Panc1 (cell line): ENCODE data around the gene CA9. TPM values are rescaled to one million over a fixed set of nuclear protein-coding genes. Genes with fewer than 3 reads are reported as not detected.

Experiments
- ATAC-seq: fragments of 200-7000 bp; cut with Tn5 transposase; 2 replicates; pipeline ENCODE4 v1.9.1; 2020; ENCODE audit warnings: mild to moderate bottlenecking, moderate library complexity
- BruUV-seq: library from RNA; stranded (reverse); fragments of 400-500 nt; replicated peaks from 2 replicates; lab custom pipeline; 2021; lab: Mats Ljungman, UMichigan
- CTCF ChIA-PET: fragments of 300-600 bp; sonication (Branson Sonifier 250); formaldehyde crosslinking; loops from one replicate; lab custom pipeline; 2022; ENCODE audit warnings: antibody characterized with exemption; lab: Charles Lee
- POLR2A ChIA-PET: fragments of 300-600 bp; sonication (Branson Sonifier 250); formaldehyde crosslinking; loops from one replicate; lab custom pipeline; 2022; ENCODE audit warnings: antibody characterized with exemption; lab: Charles Lee
- DNase-seq: peaks from one replicate; pipeline ENCODE4 v3.0.0-alpha.2; 2010; ENCODE audit warnings: low read depth, low spot score
- H3K27ac ChIP-seq: 2 replicates; pipeline ENCODE4 v1.5.1; 2011; ENCODE audit warnings: mild to moderate bottlenecking, low read length, inconsistent platforms
- H3K27me3 ChIP-seq: fragments of 200-500 bp; sonication (Bioruptor generic); 2 replicates; pipeline ENCODE4 v1.6.0; 2014; ENCODE audit warnings: low read length, inconsistent platforms; ENCODE audit not compliant: control insufficient read depth, insufficient read depth
- H3K36me3 ChIP-seq: fragments of 200-500 bp; sonication (Bioruptor generic); 2 replicates; pipeline ENCODE4 v1.5.1; 2014; ENCODE audit warnings: inconsistent platforms, mild to moderate bottlenecking, low read length, moderate library complexity; ENCODE audit not compliant: control insufficient read depth, insufficient read depth
- H3K4me1 ChIP-seq: 2 replicates; pipeline ENCODE4 v1.5.1; 2011; ENCODE audit warnings: inconsistent platforms, mild to moderate bottlenecking, low read length, moderate library complexity; ENCODE audit not compliant: control insufficient read depth, insufficient read depth
- H3K4me3 ChIP-seq, 2 experiments: 2 replicates each; pipeline ENCODE4 v1.5.1; 2011 to 2012; ENCODE audit warnings: low read depth in 2 of 2, low read length in 2 of 2, mild to moderate bottlenecking in 2 of 2, inconsistent platforms in 1 of 2, moderate library complexity in 1 of 2
- H3K9me3 ChIP-seq: fragments of 200-500 bp; sonication (Bioruptor generic); 2 replicates; pipeline ENCODE4 v1.5.1; 2014; ENCODE audit warnings: low read depth, mild to moderate bottlenecking, inconsistent platforms, low read length, moderate library complexity; ENCODE audit not compliant: control insufficient read depth, insufficient read depth
- POLR2AphosphoS5 ChIP-seq: IDR thresholded peaks from 2 replicates; pipeline ENCODE4 v1.6.1; 2012; ENCODE audit warnings: mild to moderate bottlenecking, low read depth, low read length, moderate library complexity
- SIN3A ChIP-seq: IDR thresholded peaks from 2 replicates; pipeline ENCODE4 v1.6.1; 2012; ENCODE audit warnings: low read depth, mild to moderate bottlenecking, low read length, moderate library complexity, borderline replicate concordance; ENCODE audit not compliant: insufficient read depth
- TCF7L2 ChIP-seq: IDR thresholded peaks from 2 replicates; pipeline ENCODE4 v1.6.1; 2011; ENCODE audit warnings: mild to moderate bottlenecking, low read depth, low read length, inconsistent platforms
- in situ Hi-C: cut with HindIII; loops from 2 replicates; pipeline ENCODE4 v1.10.0; 2016; ENCODE audit warnings: low sequenced_read_pairs, low pct_unique_long_range_greater_than_20kb
- intact Hi-C: fragments of 100-400 bp; cut with micrococcal nuclease; formaldehyde crosslinking; loops from one replicate; pipeline ENCODE4 v1.10.0; 2022; ENCODE audit not compliant: unreplicated experiment
- total RNA-seq: library from RNA; stranded (reverse); gene quantifications from one replicate; pipeline ENCODE4 v1.2.1, GENCODE V29; 2021; ENCODE audit not compliant: unreplicated experiment
- TF ChIP-seq, protein P1 (sequence below), 2 experiments: IDR thresholded peaks; 2 replicates each; pipeline ENCODE4 v1.6.1; 2011 to 2012; ENCODE audit warnings: low read depth in 2 of 2, control low read depth in 1 of 2, low read length in 1 of 2, mild to moderate bottlenecking in 1 of 2, moderate library complexity in 1 of 2; ENCODE audit not compliant: insufficient read depth in 1 of 2
- TF ChIP-seq, protein P2 (sequence below): fragments of 450-650 bp; IDR thresholded peaks from 2 replicates; pipeline ENCODE4 v1.5.1; 2017; ENCODE audit warnings: mild to moderate bottlenecking

CA9 gene
- total RNA-seq, 1 experiment from 2014 or later, result 0.31 TPM

DNA sequence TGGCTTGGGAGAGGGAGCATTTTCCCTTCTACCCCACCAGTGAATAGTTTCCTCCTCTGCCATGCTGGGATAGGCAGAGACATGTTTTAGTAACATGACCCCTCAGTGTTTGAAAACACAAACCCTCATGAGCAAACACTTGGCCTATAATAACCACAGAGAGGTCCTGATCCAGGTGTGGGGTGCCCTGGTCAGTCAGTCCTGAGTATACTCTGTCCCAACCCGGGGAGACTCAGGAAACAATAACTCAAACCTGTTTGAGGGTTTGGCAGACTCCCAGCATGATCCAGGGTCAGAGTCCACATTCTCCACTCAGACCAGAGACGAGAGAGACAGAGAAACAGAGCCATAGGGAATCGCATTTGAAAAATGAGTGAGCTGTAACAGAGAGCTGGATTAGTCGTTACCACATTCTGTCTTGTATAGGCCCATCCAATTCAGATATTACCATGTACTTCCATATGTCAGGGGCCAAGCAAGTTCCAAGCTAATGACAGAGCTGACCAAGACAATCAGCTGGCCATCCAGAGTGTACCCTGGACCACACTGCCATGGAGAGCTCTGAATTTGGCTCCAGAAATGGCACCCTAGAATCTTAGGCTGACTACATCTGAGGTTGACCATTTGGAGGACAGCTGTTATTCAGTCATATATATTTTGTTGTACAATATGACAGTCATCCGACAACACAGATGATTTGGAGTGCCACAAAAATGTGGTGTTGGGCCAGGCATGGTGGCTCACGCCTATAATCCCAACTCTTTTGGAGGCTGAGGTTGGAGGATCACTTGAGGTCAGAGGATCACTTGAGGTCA, 4.2 kb upstream of the CA9 start:
- ATAC-seq (no peak), DNase-seq (no peak)
- CTCF ChIA-PET, result no interaction called here
- in situ Hi-C loops (no loop called here), intact Hi-C loops (no loop called here)
- Histone ChIP-seq H3K4me1 (peaks cover 8% of the 10 kb centered on the region), H3K9me3 (no peaks in the 10 kb centered on the region), H3K27me3 (no peaks in the 10 kb centered on the region), H3K27ac (no peak overlapping the region), H3K36me3 (no peaks in the 10 kb centered on the region), H3K4me3 (no peak overlapping the region)
- BruUV-seq, result no TSS peak
- POLR2A ChIA-PET, result interaction anchor here (1.1 kb wide), 1 partner anchor 9 kb away, joined by 3 read pairs; no protein-coding TSS in a partner anchor
- no peak for TF ChIP-seq SIN3A
- TF ChIP-seq, protein P1, sequence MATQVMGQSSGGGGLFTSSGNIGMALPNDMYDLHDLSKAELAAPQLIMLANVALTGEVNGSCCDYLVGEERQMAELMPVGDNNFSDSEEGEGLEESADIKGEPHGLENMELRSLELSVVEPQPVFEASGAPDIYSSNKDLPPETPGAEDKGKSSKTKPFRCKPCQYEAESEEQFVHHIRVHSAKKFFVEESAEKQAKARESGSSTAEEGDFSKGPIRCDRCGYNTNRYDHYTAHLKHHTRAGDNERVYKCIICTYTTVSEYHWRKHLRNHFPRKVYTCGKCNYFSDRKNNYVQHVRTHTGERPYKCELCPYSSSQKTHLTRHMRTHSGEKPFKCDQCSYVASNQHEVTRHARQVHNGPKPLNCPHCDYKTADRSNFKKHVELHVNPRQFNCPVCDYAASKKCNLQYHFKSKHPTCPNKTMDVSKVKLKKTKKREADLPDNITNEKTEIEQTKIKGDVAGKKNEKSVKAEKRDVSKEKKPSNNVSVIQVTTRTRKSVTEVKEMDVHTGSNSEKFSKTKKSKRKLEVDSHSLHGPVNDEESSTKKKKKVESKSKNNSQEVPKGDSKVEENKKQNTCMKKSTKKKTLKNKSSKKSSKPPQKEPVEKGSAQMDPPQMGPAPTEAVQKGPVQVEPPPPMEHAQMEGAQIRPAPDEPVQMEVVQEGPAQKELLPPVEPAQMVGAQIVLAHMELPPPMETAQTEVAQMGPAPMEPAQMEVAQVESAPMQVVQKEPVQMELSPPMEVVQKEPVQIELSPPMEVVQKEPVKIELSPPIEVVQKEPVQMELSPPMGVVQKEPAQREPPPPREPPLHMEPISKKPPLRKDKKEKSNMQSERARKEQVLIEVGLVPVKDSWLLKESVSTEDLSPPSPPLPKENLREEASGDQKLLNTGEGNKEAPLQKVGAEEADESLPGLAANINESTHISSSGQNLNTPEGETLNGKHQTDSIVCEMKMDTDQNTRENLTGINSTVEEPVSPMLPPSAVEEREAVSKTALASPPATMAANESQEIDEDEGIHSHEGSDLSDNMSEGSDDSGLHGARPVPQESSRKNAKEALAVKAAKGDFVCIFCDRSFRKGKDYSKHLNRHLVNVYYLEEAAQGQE (IDR thresholded peaks at IDR 0.05; ENCODE audit: insufficient read depth in 1 of 2, low read depth in 2 of 2, low read length in 1 of 2), result no peak
- TF ChIP-seq POLR2AphosphoS5, result no peak
- no peak for TF ChIP-seq TCF7L2
- TF ChIP-seq, protein P2, sequence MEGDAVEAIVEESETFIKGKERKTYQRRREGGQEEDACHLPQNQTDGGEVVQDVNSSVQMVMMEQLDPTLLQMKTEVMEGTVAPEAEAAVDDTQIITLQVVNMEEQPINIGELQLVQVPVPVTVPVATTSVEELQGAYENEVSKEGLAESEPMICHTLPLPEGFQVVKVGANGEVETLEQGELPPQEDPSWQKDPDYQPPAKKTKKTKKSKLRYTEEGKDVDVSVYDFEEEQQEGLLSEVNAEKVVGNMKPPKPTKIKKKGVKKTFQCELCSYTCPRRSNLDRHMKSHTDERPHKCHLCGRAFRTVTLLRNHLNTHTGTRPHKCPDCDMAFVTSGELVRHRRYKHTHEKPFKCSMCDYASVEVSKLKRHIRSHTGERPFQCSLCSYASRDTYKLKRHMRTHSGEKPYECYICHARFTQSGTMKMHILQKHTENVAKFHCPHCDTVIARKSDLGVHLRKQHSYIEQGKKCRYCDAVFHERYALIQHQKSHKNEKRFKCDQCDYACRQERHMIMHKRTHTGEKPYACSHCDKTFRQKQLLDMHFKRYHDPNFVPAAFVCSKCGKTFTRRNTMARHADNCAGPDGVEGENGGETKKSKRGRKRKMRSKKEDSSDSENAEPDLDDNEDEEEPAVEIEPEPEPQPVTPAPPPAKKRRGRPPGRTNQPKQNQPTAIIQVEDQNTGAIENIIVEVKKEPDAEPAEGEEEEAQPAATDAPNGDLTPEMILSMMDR, result no peak

DNA sequence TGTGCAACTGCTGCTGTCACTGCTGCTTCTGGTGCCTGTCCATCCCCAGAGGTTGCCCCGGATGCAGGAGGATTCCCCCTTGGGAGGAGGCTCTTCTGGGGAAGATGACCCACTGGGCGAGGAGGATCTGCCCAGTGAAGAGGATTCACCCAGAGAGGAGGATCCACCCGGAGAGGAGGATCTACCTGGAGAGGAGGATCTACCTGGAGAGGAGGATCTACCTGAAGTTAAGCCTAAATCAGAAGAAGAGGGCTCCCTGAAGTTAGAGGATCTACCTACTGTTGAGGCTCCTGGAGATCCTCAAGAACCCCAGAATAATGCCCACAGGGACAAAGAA, 265 bp downstream of the CA9 start:
- H3K27ac ChIP-seq, result no peak overlapping the region
- ChIA-PET POLR2A (interaction anchor here (0.5 kb wide), 1 partner anchor 12 kb away, joined by 3 read pairs; no protein-coding TSS in a partner anchor), CTCF (interaction anchor here (0.7 kb wide), 1 partner anchor 16 kb away, joined by 3 read pairs; the partner anchor contains the start of genes CCDC107 and RMRP)
- BruUV-seq, result no TSS peak
- H3K36me3 ChIP-seq, result no peaks in the 10 kb centered on the region
- TF ChIP-seq, protein P2, result no peak
- no peak for TF ChIP-seq SIN3A
- no peak for TF ChIP-seq TCF7L2
- TF ChIP-seq, protein P1 (IDR thresholded peaks at IDR 0.05; ENCODE audit: insufficient read depth in 1 of 2, low read depth in 2 of 2, low read length in 1 of 2), result no peak
- TF ChIP-seq POLR2AphosphoS5, result no peak
- in situ Hi-C loops (no loop called here), intact Hi-C loops (no loop called here)
- H3K27me3 ChIP-seq, result no peaks in the 10 kb centered on the region
- DNase-seq (no peak), ATAC-seq (no peak)
- H3K9me3 ChIP-seq, result no peaks in the 10 kb centered on the region
- H3K4me3 ChIP-seq, result no peak overlapping the region
- no peaks in the 10 kb centered on the region; the same call in 1 of the 2 replicates for H3K4me1 ChIP-seq
